AG10803 (cell line): ENCODE data around the gene DCST2.
A peak's percentile ranks its signal among the peaks of the same experiment; 100 is the strongest.

Experiments used
- DNase-seq: peaks from one replicate; pipeline ENCODE4 v3.0.0; 2010; ENCODE audit warnings: low read depth
- H3K4me3 ChIP-seq: 2 replicates; pipeline ENCODE4 v1.5.1; 2011; ENCODE audit warnings: mild to moderate bottlenecking, low read length, control low read depth
- CTCF ChIP-seq: conservative IDR thresholded peaks from 2 replicates; pipeline ENCODE4 v1.5.1; 2011; ENCODE audit warnings: mild to moderate bottlenecking, low read length, control low read depth, inconsistent platforms

DCST2 gene

DNA sequence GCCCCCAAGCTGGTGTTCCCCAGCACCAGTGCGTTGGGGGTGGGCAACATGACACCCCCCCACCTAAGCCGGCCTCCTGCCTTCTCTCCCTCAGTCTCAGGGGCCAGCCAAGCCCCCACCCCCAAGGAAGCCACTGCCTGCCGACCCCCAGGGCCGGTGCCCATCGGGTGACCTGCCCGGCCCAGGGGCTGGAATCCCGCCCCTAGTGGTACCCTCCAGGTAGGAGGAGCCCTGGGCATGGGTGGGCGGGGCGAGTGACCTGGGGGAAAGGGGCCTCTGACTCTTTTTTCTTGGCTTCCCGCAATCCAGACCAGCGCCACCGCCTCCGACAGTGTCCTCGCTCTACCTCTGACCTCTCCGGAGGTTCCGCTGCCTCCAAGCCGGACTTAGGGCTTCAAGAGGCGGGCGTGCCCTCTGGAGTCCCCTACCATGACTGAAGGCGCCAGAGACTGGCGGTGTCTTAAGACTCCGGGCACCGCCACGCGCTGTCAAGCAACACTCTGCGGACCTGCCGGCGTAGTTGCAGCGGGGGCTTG, 28.6 kb upstream of the DCST2 start:
- H3K4me3 ChIP-seq = no peak overlapping the region
- DNase-seq = no peak
- no peak for TF ChIP-seq CTCF

GRCh38 chr1:155061381-155062150, 28.0 kb upstream of the DCST2 start:
- peak; percentile 97 for TF ChIP-seq CTCF
- H3K4me3 ChIP-seq = no peak overlapping the region
- DNase-seq = peak; percentile 60

- DNase-seq = no peak
- no peak overlapping the region for H3K4me3 ChIP-seq
- TF ChIP-seq CTCF = no peak
These were observed 27.2 kb upstream of the DCST2 start for GRCh38 chr1:155060736-155061135.

GRCh38 chr1:155057788-155058211, 24.2 kb upstream of the DCST2 start:
- H3K4me3 ChIP-seq = no peak overlapping the region
- TF ChIP-seq CTCF = no peak
- no peak for DNase-seq

GRCh38 chr1:155057104-155057503, 23.5 kb upstream of the DCST2 start:
- no peak for TF ChIP-seq CTCF
- DNase-seq = no peak
- H3K4me3 ChIP-seq = no peak overlapping the region

- no peak for DNase-seq
- H3K4me3 ChIP-seq = no peak overlapping the region
- TF ChIP-seq CTCF = no peak
These were observed 20.0 kb upstream of the DCST2 start for GRCh38 chr1:155053531-155054105.
